ENCODE data around the gene FYN.

Gene FYN

DNA sequence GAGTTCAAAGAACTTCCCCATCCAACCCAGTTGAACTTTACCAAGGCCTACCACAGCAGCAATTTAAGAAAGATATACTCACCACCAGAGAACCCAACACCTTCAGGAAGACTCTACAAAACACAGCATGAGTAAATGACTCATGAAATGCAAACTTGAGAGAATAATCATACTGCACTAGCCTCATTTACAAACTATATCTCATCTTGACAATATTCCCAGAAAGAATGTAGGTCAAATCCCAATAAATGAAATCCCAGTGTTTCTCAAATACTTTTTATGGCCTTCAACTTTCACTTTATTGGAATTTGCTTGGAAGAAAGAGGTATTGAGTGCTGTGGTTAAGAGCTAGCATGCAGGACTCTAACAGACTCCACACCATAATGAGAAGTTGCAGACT lies 60.0 kb downstream of the FYN start:
- Histone ChIP-seq H3K27me3 (ENCODE audit: insufficient read depth, low read length) (no peaks in the 10 kb centered on the region), H2AFZ (ENCODE audit: low read depth, low read length) (no peak overlapping the region), H3K36me3 (ENCODE audit: insufficient read depth, low read length) (peaks cover 44% of the 10 kb centered on the region), H3K4me3 (ENCODE audit: low read length) (no peak overlapping the region), H3K4me1 (ENCODE audit: insufficient read depth, low read length) (no peaks in the 10 kb centered on the region), H3K9me3 (ENCODE audit: low read length) (no peaks in the 10 kb centered on the region)

GRCh38 chr6:111812060-111813038 lies 60.9 kb downstream of the FYN start:
- Histone ChIP-seq H3K4me1 (ENCODE audit: insufficient read depth, low read length) (no peaks in the 10 kb centered on the region), H3K27me3 (ENCODE audit: insufficient read depth, low read length) (no peaks in the 10 kb centered on the region), H3K4me3 (ENCODE audit: low read length) (no peak overlapping the region), H2AFZ (ENCODE audit: low read depth, low read length) (no peak overlapping the region), H3K36me3 (ENCODE audit: insufficient read depth, low read length) (peaks cover 43% of the 10 kb centered on the region), H3K9me3 (ENCODE audit: low read length) (no peaks in the 10 kb centered on the region)

GRCh38 chr6:111810294-111811131 lies 62.7 kb downstream of the FYN start:
- no peak overlapping the region for H2AFZ ChIP-seq (ENCODE audit: low read depth, low read length)
- H3K4me3 ChIP-seq (ENCODE audit: low read length), result no peak overlapping the region
- no peaks in the 10 kb centered on the region for H3K27me3 ChIP-seq (ENCODE audit: insufficient read depth, low read length)
- H3K4me1 ChIP-seq (ENCODE audit: insufficient read depth, low read length), result peaks cover 11% of the 10 kb centered on the region
- H3K36me3 ChIP-seq (ENCODE audit: insufficient read depth, low read length), result peaks cover 52% of the 10 kb centered on the region
- no peaks in the 10 kb centered on the region for H3K9me3 ChIP-seq (ENCODE audit: low read length)

- Histone ChIP-seq H3K4me1 (ENCODE audit: insufficient read depth, low read length) (peaks cover 14% of the 10 kb centered on the region), H3K4me3 (ENCODE audit: low read length) (no peak overlapping the region), H3K9me3 (ENCODE audit: low read length) (no peaks in the 10 kb centered on the region), H3K36me3 (ENCODE audit: insufficient read depth, low read length) (peaks cover 58% of the 10 kb centered on the region), H2AFZ (ENCODE audit: low read depth, low read length) (no peak overlapping the region), H3K27me3 (ENCODE audit: insufficient read depth, low read length) (no peaks in the 10 kb centered on the region)
These were observed 63.5 kb downstream of the FYN start for GRCh38 chr6:111809766-111810165.

GRCh38 chr6:111809264-111809663 lies 64.0 kb downstream of the FYN start:
- no peaks in the 10 kb centered on the region for H3K9me3 ChIP-seq (ENCODE audit: low read length)
- no peaks in the 10 kb centered on the region for H3K27me3 ChIP-seq (ENCODE audit: insufficient read depth, low read length)
- no peak overlapping the region for H2AFZ ChIP-seq (ENCODE audit: low read depth, low read length)
- peaks cover 14% of the 10 kb centered on the region for H3K4me1 ChIP-seq (ENCODE audit: insufficient read depth, low read length)
- peaks cover 58% of the 10 kb centered on the region for H3K36me3 ChIP-seq (ENCODE audit: insufficient read depth, low read length)
- H3K4me3 ChIP-seq (ENCODE audit: low read length), result no peak overlapping the region

- Histone ChIP-seq H3K4me3 (ENCODE audit: low read length) (no peak overlapping the region), H2AFZ (ENCODE audit: low read depth, low read length) (no peak overlapping the region), H3K27me3 (ENCODE audit: insufficient read depth, low read length) (no peaks in the 10 kb centered on the region), H3K36me3 (ENCODE audit: insufficient read depth, low read length) (peaks cover 59% of the 10 kb centered on the region), H3K9me3 (ENCODE audit: low read length) (no peaks in the 10 kb centered on the region), H3K4me1 (ENCODE audit: insufficient read depth, low read length) (peaks cover 14% of the 10 kb centered on the region)
These were observed 64.8 kb downstream of the FYN start for GRCh38 chr6:111808493-111808892.

- Histone ChIP-seq H3K4me3 (ENCODE audit: low read length) (no peak overlapping the region), H2AFZ (ENCODE audit: low read depth, low read length) (no peak overlapping the region), H3K9me3 (ENCODE audit: low read length) (no peaks in the 10 kb centered on the region), H3K4me1 (ENCODE audit: insufficient read depth, low read length) (peaks cover 14% of the 10 kb centered on the region), H3K27me3 (ENCODE audit: insufficient read depth, low read length) (no peaks in the 10 kb centered on the region), H3K36me3 (ENCODE audit: insufficient read depth, low read length) (peaks cover 59% of the 10 kb centered on the region)
These were observed 66.4 kb downstream of the FYN start for GRCh38 chr6:111806561-111807497.

DNA sequence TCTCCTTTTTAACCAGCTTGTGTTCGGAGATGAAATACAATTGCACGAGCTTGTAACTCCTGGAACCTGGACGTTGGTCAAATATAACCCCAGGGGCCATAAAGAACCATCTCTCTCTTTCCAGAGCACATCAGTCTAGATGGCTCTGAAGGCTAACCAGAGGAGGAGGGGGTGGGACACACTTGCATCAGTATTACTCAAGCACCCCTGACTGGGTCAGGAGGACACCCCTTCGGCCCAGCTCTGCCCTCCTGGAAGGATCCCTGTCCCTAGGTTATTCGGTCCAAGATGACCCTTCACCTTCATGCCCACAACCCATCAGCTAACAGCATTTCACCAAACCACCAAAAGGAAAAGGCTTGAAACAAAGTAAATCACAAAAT lies 67.1 kb downstream of the FYN start:
- no peaks in the 10 kb centered on the region for H3K27me3 ChIP-seq (ENCODE audit: insufficient read depth, low read length)
- no peak overlapping the region for H2AFZ ChIP-seq (ENCODE audit: low read depth, low read length)
- H3K36me3 ChIP-seq (ENCODE audit: insufficient read depth, low read length), result peaks cover 63% of the 10 kb centered on the region
- H3K9me3 ChIP-seq (ENCODE audit: low read length), result no peaks in the 10 kb centered on the region
- H3K4me1 ChIP-seq (ENCODE audit: insufficient read depth, low read length), result peaks cover 14% of the 10 kb centered on the region
- H3K4me3 ChIP-seq (ENCODE audit: low read length), result no peak overlapping the region

GRCh38 chr6:111805511-111806164 lies 67.6 kb downstream of the FYN start:
- H3K36me3 ChIP-seq (ENCODE audit: insufficient read depth, low read length), result peaks cover 65% of the 10 kb centered on the region
- no peaks in the 10 kb centered on the region for H3K27me3 ChIP-seq (ENCODE audit: insufficient read depth, low read length)
- no peaks in the 10 kb centered on the region for H3K9me3 ChIP-seq (ENCODE audit: low read length)
- H2AFZ ChIP-seq (ENCODE audit: low read depth, low read length), result no peak overlapping the region
- no peak overlapping the region for H3K4me3 ChIP-seq (ENCODE audit: low read length)
- peaks cover 16% of the 10 kb centered on the region for H3K4me1 ChIP-seq (ENCODE audit: insufficient read depth, low read length)

DNA sequence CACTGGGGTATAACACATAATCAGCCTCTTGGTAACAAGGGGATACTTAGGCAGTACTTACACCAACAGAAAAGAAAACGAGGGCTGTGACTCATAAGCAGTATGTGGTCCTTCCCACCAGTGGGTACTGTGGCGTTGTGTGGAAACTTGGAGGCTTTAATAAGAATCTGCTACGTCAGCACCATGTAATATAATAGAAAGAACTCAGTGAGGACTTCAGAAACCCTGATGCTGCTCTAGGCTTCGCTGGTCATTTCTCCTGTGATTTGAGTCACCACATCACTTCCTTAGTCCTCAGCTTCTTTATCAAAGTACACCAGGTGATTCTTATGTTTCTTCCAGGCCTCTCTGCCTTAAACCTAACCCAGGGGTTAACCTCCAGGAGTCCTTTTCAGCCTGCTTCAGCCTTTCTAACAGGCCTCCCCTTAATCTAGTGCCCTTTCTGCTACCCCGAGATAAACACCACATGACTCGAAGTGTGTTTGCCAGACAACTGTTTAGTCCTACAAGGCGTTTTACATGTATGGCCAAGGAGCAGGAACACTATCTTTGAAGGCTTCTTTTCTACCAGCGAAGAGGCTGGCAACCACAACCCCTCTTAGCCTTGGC lies 68.5 kb downstream of the FYN start:
- Histone ChIP-seq H3K9me3 (ENCODE audit: low read length) (no peaks in the 10 kb centered on the region), H3K4me3 (ENCODE audit: low read length) (no peak overlapping the region), H3K36me3 (ENCODE audit: insufficient read depth, low read length) (peaks cover 62% of the 10 kb centered on the region), H3K4me1 (ENCODE audit: insufficient read depth, low read length) (peaks cover 17% of the 10 kb centered on the region), H3K27me3 (ENCODE audit: insufficient read depth, low read length) (no peaks in the 10 kb centered on the region), H2AFZ (ENCODE audit: low read depth, low read length) (no peak overlapping the region)

DNA sequence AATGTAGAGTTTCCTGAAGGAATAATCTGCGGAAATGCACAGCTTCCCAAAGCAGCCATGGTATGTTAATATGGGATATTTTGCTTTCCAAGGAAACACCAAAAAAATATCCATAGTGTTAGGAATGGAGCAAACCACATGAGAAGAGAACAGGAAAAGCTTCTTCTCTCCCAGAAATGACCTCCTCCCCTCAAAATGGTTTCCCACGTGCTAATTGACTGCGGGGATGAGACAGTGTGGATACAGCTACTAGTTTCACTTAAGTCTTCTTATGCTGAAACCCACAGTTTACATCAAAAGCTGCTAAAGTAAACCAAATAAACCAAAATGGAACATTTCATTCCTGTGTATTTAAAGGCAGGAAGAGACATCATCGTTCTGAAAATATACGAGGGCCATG lies 69.4 kb downstream of the FYN start:
- Histone ChIP-seq H3K36me3 (ENCODE audit: insufficient read depth, low read length) (peaks cover 55% of the 10 kb centered on the region), H3K9me3 (ENCODE audit: low read length) (no peaks in the 10 kb centered on the region), H3K4me3 (ENCODE audit: low read length) (no peak overlapping the region), H3K27me3 (ENCODE audit: insufficient read depth, low read length) (no peaks in the 10 kb centered on the region), H3K4me1 (ENCODE audit: insufficient read depth, low read length) (peaks cover 17% of the 10 kb centered on the region), H2AFZ (ENCODE audit: low read depth, low read length) (no peak overlapping the region)

DNA sequence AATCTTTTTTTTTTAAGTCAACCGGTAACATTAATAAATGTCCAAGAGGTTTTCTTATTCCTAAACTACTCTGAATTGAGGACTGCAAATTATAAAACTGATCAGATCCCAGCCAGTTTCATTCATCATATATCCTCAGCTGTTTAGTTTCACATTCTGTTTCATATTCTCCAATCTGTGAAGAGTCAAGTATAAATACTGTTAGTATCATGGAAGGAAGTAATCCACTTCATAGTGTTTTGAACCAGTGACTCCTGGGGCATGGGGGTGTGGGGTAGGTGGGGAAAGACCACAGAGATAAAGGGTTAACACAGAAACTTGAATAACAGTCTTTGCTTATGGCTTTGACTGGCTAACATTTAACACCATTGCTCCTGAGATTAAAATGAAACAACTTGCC lies 69.9 kb downstream of the FYN start:
- no peaks in the 10 kb centered on the region for H3K27me3 ChIP-seq (ENCODE audit: insufficient read depth, low read length)
- H3K36me3 ChIP-seq (ENCODE audit: insufficient read depth, low read length), result peaks cover 51% of the 10 kb centered on the region
- H2AFZ ChIP-seq (ENCODE audit: low read depth, low read length), result no peak overlapping the region
- H3K9me3 ChIP-seq (ENCODE audit: low read length), result no peaks in the 10 kb centered on the region
- no peak overlapping the region for H3K4me3 ChIP-seq (ENCODE audit: low read length)
- peaks cover 17% of the 10 kb centered on the region for H3K4me1 ChIP-seq (ENCODE audit: insufficient read depth, low read length)

Data from neuron (in vitro differentiated cells).